Stimulated activated CD4-positive, alpha-beta T cell treated with anti-CD3 and anti-CD28 coated beads, Interleukin-4, amount 100 ng/mL, for 24 hours (primary cell): Measurements from ENCODE around the gene USP37.

ENCODE experiments used
- DNase-seq: peaks from one replicate; pipeline ENCODE4 v3.0.0-alpha.2; 2020

USP37 gene

GRCh38 chr2:218400930-218401881, 166.9 kb downstream of the USP37 start:
- no peak for DNase-seq
